GM21367 (cell line): ENCODE data around the gene PRODH2.

ENCODE experiments used
- ATAC-seq: cut with Tn5 transposase; IDR thresholded peaks from one replicate; pipeline ENCODE4 v1.9.1; 2021; ENCODE audit not compliant: unreplicated experiment

Gene PRODH2

GRCh38 chr19:35764432-35765315 is 48.0 kb downstream of the PRODH2 start:
- ATAC-seq, result no peak

GRCh38 chr19:35760711-35761349 is 51.8 kb downstream of the PRODH2 start:
- ATAC-seq, result no peak

- ATAC-seq, result no peak
These were observed 52.9 kb downstream of the PRODH2 start for GRCh38 chr19:35759697-35760096.

GRCh38 chr19:35757749-35758608 is 54.7 kb downstream of the PRODH2 start, which contains the start of gene PROSER3:
Gene PROSER3 (plus strand): TSS chr19:35758176. CDS start chr19:35758216, 40 bp downstream.
- ATAC-seq, result peak; percentile 86

GRCh38 chr19:35757231-35757748 is 55.4 kb downstream of the PRODH2 start:
- no peak for ATAC-seq

GRCh38 chr19:35756377-35757230 is 56.0 kb downstream of the PRODH2 start, which contains the start of gene HSPB6:
Gene HSPB6 (minus strand): TSS chr19:35757029. CDS start chr19:35757008, 21 bp downstream.
- no peak for ATAC-seq

GRCh38 chr19:35755550-35756376 is 56.9 kb downstream of the PRODH2 start:
- no peak for ATAC-seq

GRCh38 chr19:35755131-35755549 is 57.5 kb downstream of the PRODH2 start:
- ATAC-seq, result no peak

GRCh38 chr19:35754370-35755130 is 58.1 kb downstream of the PRODH2 start:
- no peak for ATAC-seq

GRCh38 chr19:35753634-35754369 is 58.8 kb downstream of the PRODH2 start:
- ATAC-seq, result no peak

- no peak for ATAC-seq
These were observed 59.8 kb downstream of the PRODH2 start for GRCh38 chr19:35752746-35753350.

- ATAC-seq, result no peak
These were observed 60.6 kb downstream of the PRODH2 start for GRCh38 chr19:35751839-35752745.

GRCh38 chr19:35750167-35750566 is 62.5 kb downstream of the PRODH2 start:
- ATAC-seq, result no peak
